ENCODE data around the gene NR5A1.

NR5A1 gene

DNA sequence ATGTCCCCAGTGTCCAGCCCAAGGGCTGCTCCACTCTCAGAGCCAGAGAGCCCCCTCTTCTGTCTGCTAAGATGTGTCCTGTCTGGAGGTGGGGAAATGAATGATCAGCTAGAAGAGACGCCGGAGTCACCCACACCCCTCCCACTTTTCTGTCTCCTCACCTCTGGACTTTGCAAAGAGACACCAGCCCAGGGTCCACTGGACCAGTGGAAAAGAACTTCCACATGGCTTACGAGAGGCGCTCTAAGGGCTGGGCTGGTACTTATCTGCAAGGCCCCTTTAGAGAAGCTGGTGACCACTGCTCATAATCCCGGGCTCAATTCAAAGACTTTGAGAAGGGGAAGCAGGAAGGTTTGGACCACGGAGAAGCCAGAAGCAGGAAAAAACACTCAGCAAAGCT, 9.2 kb downstream of the NR5A1 start:
- no peak for DNase-seq

DNA sequence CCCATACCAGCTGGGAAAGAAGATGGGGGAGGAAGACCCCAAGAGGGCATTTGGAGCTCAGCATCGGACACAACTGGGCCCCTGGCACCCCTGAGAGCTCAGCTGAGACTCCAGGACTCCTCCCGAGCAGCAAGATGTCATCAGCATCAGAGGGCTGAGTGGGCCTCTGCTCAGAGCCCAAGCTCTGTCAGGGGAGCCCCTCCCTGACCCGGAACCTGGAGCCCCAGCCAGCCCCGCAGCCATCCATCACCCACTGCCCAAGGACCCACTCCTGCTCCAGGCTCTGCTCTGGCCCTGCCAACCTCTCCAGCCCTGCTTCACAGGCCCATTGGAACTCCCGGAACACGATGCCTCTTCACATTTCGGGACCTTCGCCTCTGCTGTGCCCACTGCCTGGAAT, 9.8 kb downstream of the NR5A1 start:
- DNase-seq: no peak

DNA sequence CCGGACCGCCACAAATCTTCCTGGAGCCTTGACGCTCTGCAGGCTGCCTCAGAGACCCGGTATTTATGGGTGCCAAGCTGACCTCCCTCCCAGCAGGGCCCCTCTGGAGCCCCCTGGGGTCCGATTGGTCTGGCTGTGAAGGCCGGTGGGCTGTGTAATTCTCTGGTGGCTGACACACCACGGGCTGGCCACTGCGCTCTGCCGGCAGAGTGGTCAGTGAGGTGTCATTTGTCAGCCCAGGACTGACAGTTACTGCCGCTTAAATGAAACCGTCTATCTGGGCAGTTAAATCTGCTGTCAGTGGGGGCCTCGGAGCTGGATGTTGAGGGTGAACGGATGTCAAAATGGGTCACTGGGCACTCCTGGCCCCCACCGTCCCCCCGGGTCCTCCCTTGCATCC, 10.7 kb downstream of the NR5A1 start:
- no peak for DNase-seq

DNA sequence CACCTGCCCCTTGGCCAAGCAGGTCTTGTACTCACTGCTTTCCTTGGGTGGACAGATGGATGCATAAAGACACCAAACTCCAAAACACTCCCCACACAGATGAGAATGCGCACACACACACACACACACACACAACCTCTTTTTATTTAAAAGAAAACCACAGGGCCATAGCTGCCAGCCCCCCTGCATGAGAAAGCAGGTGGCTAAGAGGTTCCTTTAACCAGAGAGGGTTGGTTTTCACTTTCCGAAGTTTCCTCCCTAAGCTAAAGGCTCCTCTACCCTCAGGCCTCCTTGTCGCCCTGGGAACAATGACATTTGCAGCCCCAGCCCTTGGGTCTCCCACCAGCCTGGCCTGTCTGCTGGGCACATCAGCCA, 11.1 kb downstream of the NR5A1 start:
- DNase-seq: no peak

DNA sequence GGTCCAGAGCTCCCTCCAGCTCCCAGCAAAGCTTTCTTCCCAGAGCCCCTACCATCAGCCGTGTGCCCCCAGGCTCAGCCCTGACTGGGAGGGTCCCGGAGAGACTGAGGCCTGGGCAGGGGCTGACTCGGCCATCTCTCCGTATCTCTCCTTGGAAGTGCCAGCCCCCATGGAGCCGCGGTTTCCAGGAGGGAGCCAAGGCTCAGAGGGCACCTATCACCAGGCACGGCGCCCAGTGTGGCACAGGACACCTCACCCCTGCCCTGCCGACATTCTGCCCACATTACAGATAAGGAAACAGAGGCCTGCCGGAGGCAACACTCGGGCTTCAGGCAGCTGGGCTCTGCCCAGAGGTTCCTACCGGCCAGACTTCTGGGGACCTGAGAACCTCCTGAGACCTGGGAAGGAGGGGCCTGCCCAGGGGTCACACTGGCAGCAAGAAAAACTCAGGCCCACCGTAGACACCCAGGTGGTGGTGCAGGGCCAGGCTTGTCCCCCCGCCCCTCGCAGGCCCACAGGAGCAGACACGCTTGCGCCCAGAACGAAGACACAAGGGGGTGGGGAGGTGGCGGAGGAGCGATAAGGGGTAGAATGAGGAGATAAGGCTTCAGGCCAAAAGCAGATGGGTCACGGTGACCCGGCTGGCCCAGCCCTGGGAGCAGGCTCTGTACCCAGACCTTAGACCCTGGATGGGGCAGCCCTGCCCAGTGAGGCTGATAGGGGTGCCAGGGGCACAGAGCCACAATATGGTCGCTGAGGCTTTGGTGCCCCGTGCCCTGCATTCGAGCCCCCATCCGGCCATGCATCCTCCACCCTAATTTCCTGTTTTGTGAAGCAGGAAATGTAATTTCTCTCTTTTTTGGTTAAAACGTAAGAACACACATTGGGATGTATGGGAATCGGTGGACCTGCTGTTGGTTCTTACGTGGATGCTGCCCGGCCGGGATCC, 11.8 kb downstream of the NR5A1 start:
- no peak for DNase-seq

DNA sequence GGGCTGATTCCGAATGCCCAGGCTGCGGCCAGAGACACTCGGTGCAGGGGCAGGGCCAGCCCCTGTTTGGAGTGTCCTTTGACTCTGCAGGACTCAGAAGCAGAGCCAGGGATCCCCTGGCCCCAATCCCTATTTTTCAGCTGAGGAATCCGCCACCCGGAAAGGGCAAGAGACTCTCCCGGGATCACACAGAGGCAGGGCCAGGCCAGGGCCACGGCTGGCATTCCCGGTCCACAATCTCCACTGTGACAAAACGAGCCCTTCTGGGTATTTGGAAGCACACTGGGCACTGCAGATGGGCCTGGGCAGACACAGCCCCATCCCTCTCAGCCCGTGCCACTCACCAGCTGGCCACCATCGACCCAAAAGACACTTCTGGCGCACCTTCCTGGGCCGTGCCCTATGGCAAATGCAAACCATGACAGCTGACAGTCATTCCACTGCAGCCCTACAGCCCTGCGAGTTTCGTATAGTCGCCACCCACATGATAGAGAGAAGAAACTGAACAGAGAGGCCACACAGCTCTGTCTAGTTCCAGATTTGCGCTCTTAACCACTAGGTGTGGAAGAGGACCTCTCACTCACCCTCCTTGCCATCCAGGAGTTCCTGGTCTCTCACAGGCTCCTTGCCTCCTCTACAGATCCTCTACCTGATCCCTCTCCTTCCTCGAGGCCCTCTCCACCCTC, 13.3 kb downstream of the NR5A1 start:
- DNase-seq: no peak

DNA sequence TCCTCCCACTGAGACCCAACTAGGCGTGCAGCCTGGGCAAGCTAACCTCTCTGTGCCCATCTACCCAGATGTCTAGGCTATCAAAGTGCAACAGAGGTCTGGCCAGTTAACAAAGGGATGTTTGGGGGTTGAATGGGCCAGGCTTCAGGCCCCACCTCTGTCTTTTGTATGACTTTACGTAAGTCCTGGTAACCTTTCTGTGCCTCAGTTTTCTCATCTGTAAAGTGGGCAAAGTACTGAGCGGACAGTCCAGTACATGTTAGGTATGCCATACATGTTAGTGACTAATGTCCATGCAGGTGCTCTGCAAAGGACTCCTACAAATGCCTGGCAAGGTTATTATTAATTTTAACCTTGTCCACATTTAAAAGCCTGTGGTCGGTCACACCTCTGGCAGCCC, 14.0 kb downstream of the NR5A1 start:
- no peak for DNase-seq

DNA sequence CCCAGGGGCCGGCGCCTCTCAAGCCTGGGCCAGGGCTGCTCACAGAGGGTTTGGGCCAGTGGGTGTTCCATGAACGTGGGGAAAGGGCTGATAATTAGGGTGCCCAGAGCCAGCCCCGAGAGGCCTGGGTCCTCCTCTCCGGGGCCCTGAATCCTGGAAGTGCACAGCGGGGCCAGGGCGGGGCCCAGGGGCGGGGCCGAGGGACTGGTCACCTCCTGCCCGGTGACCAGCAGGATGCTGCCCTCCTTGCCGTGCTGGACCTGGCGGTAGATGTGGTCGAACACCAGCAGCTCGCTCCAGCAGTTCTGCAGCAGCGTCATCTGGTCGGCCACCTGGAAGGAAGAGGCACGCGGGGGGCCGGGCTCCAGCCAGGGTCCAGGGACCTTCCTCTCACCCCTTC, 14.4 kb downstream of the NR5A1 start:
- no peak for DNase-seq

DNA sequence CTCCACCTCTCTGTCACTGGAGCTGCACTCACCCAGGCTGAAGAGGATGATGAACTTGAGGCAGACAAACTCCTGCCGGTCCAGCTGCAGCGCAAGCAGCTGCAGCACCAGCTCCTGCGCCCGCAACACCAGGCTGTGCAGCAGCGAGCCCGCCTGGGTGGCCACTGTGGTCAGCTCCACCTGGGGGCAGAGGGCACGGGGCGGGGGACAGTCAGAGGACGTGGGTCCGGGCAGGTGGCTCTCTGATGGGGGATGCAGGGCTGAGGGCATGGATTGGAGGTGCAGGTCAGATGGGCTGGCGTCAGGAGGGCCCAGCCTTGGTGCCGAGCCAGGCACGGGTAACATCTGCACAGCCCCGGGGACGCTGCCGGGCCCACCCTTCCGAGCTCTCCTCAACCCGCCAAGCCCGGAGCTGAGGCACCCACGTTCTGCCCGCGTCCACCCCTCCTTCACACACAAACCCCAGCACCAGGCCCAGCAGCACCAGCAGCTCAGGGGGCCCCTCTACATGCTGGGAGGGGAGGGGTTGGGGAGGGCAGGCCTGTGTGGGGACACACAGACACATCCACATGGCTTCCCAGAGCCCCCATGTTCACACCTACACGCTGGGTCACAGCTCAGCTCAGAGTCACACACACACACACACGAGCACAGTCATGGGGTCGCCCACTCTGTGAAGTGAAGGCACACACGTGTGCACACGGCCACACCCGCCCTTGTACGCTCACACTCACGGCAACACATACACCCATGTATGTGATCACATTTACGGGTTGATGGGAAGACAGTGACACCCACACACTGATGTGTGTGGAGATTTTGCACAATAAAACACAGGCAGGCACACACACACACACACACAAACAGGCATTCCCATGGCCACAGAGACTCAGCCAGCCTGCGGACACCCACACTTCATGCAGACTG, 15.9 kb downstream of the NR5A1 start:
- no peak for DNase-seq

DNA sequence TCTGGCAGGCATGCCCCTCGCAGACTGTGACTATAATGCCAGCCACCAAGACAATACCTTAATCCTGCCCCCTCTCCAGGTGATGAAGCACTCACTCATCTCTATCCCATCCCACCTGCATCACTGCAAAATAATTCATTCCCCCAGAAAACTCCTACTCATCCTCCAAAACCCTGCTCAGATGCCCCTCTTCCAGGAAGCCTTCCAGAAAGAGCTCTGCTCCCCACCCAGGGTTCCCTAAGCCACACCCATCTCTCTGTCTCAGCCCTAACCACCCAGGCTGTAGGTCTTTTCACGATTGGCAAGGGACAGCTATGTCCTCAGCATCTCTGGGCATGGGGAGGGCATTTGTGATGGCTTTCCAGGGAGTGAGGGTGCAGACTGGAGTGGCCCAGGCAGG, 17.2 kb downstream of the NR5A1 start:
- no peak for DNase-seq

DNA sequence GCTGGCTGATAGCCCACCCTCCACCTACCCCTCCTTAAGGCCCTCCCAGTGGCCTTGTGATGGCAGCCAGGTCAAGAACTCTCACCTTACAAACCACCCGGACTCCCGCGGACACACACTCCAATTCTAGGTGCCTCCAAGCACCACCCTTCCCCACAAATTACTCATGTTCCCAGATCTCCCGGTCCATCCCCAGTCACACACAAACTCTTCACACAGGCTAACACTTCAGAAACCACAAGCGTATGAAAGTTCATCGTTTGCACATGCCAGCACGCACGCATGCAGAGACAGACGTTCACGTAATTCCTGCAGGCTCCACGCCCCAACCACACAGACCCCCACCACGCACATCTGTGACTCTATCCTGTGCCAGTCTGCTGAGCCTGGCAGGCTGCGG, 18.0 kb downstream of the NR5A1 start:
- DNase-seq: no peak

DNA sequence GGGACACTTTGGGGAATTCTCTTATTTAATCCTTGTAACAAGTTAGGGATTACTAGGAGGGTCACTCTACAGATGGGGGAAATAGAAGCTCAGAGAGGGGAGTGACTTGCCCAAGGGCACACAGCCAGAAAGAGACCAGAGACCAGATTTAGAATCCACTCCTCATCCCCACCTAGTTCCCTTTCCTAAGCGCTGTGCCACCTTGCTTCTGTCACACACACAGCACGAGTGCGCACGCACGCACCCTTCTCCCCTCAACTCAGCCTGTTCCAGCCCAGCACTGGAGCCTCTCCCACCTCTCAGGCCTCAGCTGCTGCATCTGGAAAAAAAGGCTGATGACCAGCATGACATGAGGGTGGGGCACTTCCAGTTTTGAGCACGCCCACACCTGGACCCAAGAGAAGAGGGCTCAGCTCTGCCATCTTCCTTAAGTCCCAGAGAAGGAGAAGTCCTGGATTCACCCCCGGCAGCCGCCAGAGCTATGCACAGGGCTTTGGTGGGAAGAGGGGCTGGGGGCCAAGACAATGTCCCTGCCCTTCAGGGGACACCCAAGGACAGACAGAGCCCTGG, 18.5 kb downstream of the NR5A1 start:
- no peak for DNase-seq

DNA sequence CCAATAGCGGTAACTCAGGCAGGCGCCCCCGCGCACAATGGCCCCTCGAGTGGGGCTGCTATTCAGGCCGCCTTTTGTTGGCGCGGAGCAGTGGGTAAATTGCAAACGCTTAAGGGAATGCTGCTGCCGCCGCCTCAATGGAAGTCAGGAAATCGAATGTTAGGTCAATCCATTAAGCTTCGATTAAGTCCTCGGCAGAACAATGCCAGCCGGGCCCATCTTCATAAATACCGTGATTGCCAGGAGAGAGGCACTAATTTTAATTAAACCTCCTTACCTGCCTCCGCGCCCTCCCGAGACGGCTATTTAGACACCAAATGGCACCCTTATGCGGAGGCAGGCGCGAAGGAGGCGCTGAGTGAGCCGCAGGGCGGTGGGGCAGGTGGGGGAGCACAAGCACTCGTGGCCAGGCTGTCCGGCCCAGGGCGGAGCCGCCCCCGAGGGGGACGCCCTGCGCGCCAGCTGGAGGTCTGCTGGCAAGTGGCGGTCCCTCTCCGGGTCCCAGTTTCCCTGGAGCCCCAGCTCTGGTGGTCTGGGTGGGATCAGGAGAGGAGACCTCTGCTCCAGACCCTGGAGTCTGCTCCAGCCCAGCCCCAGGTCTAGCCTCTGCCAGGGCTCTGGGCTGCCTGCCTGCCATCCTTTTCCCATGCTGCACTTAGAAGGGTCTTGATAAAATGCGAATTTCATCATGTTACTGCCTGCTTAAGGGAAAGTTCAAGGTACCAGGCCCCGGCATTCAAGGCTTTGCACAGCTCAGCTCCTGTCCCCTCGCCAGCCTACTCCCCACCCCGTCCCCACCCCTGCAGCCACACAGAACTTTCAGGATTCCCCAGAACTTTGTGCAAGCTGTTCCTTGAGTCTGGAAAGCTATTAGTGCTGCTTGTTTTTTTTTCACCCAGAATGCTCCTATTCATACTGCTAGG, 19.7 kb downstream of the NR5A1 start:
- no peak for DNase-seq

DNA sequence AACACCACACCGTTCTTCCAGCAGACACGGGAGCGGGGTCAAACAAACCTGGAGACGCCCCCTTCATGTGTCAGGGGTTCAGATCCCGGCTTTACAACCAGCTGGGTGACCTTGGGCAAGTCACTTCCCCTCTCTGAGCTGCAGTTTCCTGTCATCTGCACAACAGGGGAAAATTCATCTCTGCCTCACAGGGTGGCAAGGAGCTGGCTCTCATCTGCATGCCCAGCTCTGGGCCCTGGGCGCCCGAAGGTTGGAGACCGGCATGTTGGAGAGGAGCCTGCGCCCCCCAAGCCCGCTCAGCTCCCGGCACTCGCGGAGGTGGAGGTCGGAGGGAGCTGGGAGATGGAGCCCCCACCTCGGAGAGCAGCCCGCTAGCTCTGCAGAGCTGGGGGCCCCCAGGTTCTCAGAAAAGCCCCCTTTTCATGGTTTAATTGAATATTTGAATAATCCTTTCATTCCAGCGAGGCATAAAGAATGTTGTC, 20.4 kb downstream of the NR5A1 start:
- DNase-seq: no peak

DNA sequence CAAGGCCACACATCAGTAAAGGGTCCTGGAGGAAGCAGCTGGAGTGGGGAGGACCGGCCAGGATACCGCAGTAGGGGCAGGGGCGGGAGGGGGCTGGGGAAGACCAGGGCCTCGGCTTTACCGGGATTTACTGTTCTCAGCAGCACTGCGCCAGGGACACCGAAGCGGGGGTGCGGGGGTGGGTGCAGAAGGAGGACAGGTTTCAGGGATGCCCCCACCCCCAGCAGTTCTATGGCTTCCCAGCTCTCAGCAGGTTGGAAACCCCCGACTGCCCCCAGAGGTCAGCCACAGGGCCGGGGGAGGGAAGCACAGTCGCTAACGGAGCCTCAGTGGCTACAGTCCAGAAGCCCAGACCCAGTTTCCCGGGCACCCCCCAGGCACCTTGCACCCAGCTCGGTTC, 21.3 kb downstream of the NR5A1 start:
- no peak for DNase-seq

DNA sequence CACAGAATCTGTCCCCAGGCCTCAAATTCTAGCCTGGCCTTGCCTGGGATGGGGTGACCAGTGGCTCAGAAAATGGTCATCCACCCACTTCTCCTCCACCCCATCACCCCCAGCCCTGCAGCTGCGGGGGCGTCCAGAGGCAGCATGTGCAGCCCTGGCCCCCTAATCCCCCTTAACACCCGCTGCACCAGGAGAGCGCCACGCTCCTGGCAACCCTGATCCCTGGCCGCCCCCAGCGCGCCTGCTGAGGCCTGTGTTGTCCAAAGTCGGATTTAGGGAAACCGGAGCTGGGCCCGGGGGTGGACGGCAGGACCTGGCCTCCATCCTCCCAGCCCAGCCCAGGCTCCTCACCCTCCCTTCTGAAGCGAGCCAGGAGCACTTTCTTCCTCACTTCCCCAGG, 22.0 kb downstream of the NR5A1 start:
- no peak for DNase-seq

DNA sequence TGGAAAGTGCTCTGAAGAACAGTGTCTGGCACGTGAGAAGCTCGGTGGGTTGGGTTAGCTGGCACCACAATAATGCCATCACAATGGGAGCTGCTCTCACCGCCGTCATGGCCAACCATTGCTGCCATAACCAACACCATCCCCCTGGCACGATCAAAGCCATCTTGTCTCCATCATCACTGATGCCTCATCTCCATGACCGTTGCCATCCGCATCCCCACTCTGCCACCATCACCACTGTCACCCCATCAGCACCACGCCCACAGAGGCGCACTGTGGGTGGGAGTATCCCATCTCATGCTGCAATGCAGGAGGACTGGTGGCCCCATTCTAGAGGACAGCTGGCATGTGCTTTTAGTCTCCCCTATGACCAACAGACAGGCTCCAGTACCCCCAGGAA, 23.7 kb downstream of the NR5A1 start:
- no peak for DNase-seq

DNA sequence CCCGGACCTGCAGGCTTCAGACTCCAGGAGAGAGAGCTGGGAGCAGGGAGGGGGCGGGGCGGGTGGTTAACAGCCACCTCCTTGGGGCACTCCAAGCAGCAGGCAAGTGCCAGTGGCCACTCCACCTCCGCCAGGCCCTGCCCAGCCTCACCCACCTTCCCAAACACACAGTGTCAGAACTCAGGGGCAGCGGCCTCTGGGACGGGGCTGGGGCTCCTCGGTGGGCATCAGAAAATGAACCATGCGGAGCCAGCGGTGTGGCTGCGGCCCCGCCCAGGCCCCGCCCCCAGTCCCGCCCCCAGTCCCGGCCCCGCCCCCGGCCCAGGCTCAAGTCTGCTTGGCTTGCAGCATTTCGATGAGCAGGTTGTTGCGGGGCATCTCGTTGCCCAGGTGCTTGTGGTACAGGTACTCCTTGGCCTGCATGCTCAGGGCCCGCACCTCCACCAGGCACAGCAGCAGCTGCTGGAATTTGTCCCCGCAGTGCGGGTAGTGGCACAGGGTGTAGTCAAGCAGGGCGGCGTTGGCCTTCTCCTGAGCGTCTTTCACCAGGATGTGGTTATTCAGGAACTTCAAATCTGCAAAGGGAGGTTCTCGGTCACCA, 24.7 kb downstream of the NR5A1 start:
- DNase-seq: no peak

DNA sequence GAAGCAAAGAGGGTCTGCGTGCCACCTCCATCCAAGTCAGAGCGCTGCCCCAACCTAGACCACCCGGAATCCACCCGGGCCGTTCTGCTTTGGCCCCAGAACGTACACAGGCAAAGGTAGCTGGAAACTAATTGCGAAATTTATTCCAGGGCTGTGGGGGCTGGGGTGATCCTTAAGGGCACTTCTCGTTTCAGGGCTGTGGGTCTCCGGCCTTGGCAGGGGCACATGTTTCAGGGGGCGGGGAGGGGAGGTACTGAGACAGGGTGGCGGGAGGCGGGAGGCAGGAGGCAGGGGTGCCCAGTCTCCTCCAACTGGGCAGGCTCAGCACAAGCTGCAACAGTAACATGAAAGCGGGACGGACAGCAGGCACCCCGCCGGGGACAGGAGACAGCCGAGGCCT, 26.1 kb downstream of the NR5A1 start:
- DNase-seq: no peak

DNA sequence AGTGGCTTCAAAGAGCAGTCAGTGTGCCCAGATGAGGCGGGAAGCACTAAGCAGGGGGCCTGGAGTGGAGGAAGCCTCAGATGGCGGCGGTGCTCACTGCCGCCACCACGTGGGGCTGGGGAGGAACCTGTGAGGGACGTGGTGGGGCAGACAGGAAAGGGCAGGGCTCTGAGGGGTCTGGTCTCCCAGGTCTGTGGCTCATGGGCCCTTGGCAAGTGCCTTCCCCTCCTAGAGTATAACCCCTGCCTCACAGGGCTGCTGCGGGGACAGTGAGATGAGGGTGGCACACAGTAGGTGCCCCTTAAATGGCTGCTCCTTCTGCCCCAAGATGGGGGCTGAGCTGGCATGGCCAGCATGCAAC, 26.6 kb downstream of the NR5A1 start:
- DNase-seq: peak; percentile 12

DNA sequence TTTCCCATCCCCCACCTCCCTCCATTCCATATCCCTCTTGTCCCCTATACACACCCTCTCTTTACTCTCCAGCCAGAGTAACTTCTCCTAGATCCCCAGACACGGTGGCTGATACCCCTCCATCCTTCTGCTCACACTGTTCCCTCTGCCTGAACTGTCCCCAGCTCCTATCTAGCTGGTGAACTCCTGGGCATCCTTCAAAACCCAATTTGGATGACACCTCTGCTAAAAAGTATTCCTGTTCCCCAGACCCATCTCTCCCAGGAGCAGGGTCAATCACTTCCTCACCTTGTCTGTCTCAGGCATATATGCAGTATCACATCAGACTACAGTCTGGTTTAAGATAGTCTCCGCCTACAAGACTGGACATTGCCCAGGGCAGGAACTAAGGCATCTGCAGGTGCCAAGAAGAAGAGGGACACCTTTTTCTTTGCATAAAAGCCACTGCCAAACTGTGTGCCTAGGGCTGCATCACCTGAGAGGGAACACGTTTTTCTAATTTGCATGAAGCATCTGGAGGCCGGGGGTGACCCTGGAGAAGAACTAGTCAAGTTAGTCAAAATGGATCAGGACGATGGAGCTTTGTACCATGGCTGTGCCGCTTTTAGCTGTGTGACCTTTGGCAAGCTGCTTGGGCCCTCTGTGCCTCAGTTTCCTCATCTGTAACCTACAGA, 27.1 kb downstream of the NR5A1 start:
- DNase-seq: no peak
